HepG2 (cell line): ENCODE results near the gene PRKG1. TPM values are rescaled to one million over a fixed set of nuclear protein-coding genes. Genes with fewer than 3 reads are reported as not detected.

Experiments used
- ATAC-seq: fragments of 200-7000 bp; cut with Tn5 transposase; 3 replicates; pipeline ENCODE4 v1.9.1; 2020; ENCODE audit warnings: mild to moderate bottlenecking, moderate library complexity
- BruUV-seq: library from RNA; stranded (reverse); fragments of 400-500 nt; replicated peaks from 2 replicates; lab custom pipeline; 2021; lab: Mats Ljungman, UMichigan
- CTCF ChIA-PET: fragments of 300-600 bp; formaldehyde crosslinking; extraction: SDS; loops from one replicate; lab custom pipeline; 2021; ENCODE audit warnings: low total read pairs, inconsistent platforms, low intra/inter-chr PET ratio; lab: Yijun Ruan, JAX
- POLR2A ChIA-PET: fragments of 350-600 bp; sonication (Branson Sonifier 250); formaldehyde crosslinking; loops from one replicate; lab custom pipeline; 2020; ENCODE audit warnings: antibody characterized with exemption, inconsistent platforms; lab: Yijun Ruan, JAX
- DNase-seq: peaks from one replicate; pipeline ENCODE4 v3.0.0-alpha.2; 2015; ENCODE audit warnings: low spot score
- FAIRE-seq: peaks from 3 replicates; lab custom pipeline; 2011; peaks lifted over from hg19 to GRCh38; lab: Jason Lieb, UNC
- H2AFZ ChIP-seq: one replicate; pipeline ENCODE4 v1.6.1; 2011; ENCODE audit warnings: low read length, inconsistent platforms
- H3K27ac ChIP-seq: fragments of 300-600 bp; 3 replicates; pipeline ENCODE4 v1.8.0; 2011; ENCODE audit warnings: mixed run types, mild to moderate bottlenecking, mixed read lengths, low read length, inconsistent platforms; ENCODE audit not compliant: insufficient read depth; ENCODE audit errors: extremely low read length
- H3K27me3 ChIP-seq, 2 experiments: fragments of 200-600 bp in 1 of 2; 2 replicates in 1 of 2; 3 replicates in 1 of 2; pipeline versions ENCODE4 v1.6.0 to v1.8.0; 2011; ENCODE audit warnings: low read length in 2 of 2, mild to moderate bottlenecking in 2 of 2, moderate library complexity in 2 of 2, inconsistent platforms in 1 of 2; ENCODE audit not compliant: insufficient read depth in 2 of 2, control insufficient read depth in 1 of 2
- H3K36me3 ChIP-seq, 2 experiments: fragments of 200-600 bp in 1 of 2; replicated peaks in 1 of 2; 2 replicates in 1 of 2; 3 replicates in 1 of 2; pipeline versions ENCODE4 v1.5.1 to v1.8.0; 2011; ENCODE audit warnings: low read length in 2 of 2, inconsistent platforms in 1 of 2; ENCODE audit not compliant: insufficient read depth in 2 of 2, control insufficient read depth in 1 of 2
- H3K4me1 ChIP-seq: 2 replicates; pipeline ENCODE4 v1.5.1; 2012; ENCODE audit warnings: low read length, inconsistent platforms; ENCODE audit not compliant: insufficient read depth
- H3K4me2 ChIP-seq: 2 replicates; pipeline ENCODE4 v1.6.0; 2011; ENCODE audit warnings: low read depth, low read length, inconsistent platforms
- H3K4me3 ChIP-seq, 3 experiments: fragments of 200-600 bp in 1 of 3; sonication (generic), shearing (Covaris generic) in 1 of 3; replicated peaks in 1 of 3; 2 replicates each; pipeline ENCODE4 v1.5.1; 2011 to 2016; ENCODE audit warnings: low read length in 3 of 3, inconsistent platforms in 2 of 3, low read depth in 2 of 3, mild to moderate bottlenecking in 2 of 3, control low read depth in 1 of 3, mixed read lengths in 1 of 3; ENCODE audit not compliant: insufficient read depth in 1 of 3
- H3K79me2 ChIP-seq: one replicate; pipeline ENCODE4 v1.6.1; 2011; ENCODE audit warnings: low read length, inconsistent platforms; ENCODE audit not compliant: insufficient read depth
- H3K9ac ChIP-seq: 2 replicates; pipeline ENCODE4 v1.6.0; 2011; ENCODE audit warnings: mild to moderate bottlenecking, low read depth, low read length, inconsistent platforms; ENCODE audit not compliant: insufficient read depth
- H3K9me3 ChIP-seq: 2 replicates; pipeline ENCODE4 v1.5.1; 2012; ENCODE audit warnings: mild to moderate bottlenecking, low read length
- H4K20me1 ChIP-seq: 2 replicates; pipeline ENCODE4 v1.6.0; 2011; ENCODE audit warnings: inconsistent platforms, mild to moderate bottlenecking, low read length, moderate library complexity; ENCODE audit not compliant: insufficient read depth
- CBX2 ChIP-seq, 2 experiments: fragments of 200-600 bp in 1 of 2; sonication (generic); formaldehyde crosslinking in 1 of 2; IDR thresholded peaks; 2 replicates each; pipeline versions ENCODE4 v1.7.0 to v1.8.1; 2018 to 2022; ENCODE audit warnings: low read depth in 2 of 2, low read length in 1 of 2, mild to moderate bottlenecking in 1 of 2, missing genetic modification reagents in 1 of 2
- DZIP1 ChIP-seq: sonication (generic); formaldehyde crosslinking; IDR thresholded peaks from 2 replicates; pipeline ENCODE4 v1.5.0; 2020; ENCODE audit warnings: mild to moderate bottlenecking, missing genetic modification reagents
- FOXP1 ChIP-seq, 2 experiments: fragments of 450-650 bp in 1 of 2; IDR thresholded peaks; 2 replicates each; pipeline ENCODE4 v1.6.1; 2017 to 2018; ENCODE audit warnings: antibody characterized with exemption in 1 of 2
- GABPA ChIP-seq, 2 experiments: IDR thresholded peaks; 2 replicates each; pipeline ENCODE4 v1.6.1; 2011 to 2016; ENCODE audit warnings: low read depth in 2 of 2, low read length in 1 of 2, missing biosample characterization in 1 of 2, missing genetic modification characterization in 1 of 2
- KLF11 ChIP-seq: IDR thresholded peaks from 2 replicates; pipeline ENCODE4 v1.6.1; 2016; ENCODE audit warnings: missing compliant biosample characterization
- RBM39 ChIP-seq: fragments of 200-400 bp; formaldehyde crosslinking; IDR thresholded peaks from one replicate; pipeline ENCODE4 v1.6.1; 2018; ENCODE audit warnings: antibody characterized with exemption, mild to moderate bottlenecking, low read depth, low read length; ENCODE audit not compliant: poor library complexity, severe bottlenecking
- SATB2 ChIP-seq: sonication (generic); formaldehyde crosslinking; IDR thresholded peaks from 2 replicates; pipeline ENCODE4 v1.5.0; 2020; ENCODE audit warnings: missing genetic modification reagents
- SMYD3 ChIP-seq: sonication (generic); formaldehyde crosslinking; IDR thresholded peaks from 2 replicates; pipeline ENCODE4 v1.8.1; 2023; ENCODE audit warnings: mild to moderate bottlenecking, missing genetic modification reagents
- SRF ChIP-seq: IDR thresholded peaks from 2 replicates; pipeline ENCODE4 v1.6.1; 2011; ENCODE audit warnings: mild to moderate bottlenecking, low read depth, low read length, moderate library complexity
- ZFP36L1 ChIP-seq: sonication (generic); formaldehyde crosslinking; IDR thresholded peaks from 2 replicates; pipeline ENCODE4 v1.8.0; 2022; ENCODE audit warnings: mild to moderate bottlenecking, missing genetic modification reagents, moderate library complexity
- ZNF709 ChIP-seq: sonication (generic); formaldehyde crosslinking; IDR thresholded peaks from 2 replicates; pipeline ENCODE4 v1.5.0; 2020; ENCODE audit warnings: mild to moderate bottlenecking, missing genetic modification reagents
- WGBS: methylation state at CpG from one replicate; pipeline ENCODE4 v1.1.6; 2017; ENCODE audit warnings: low lambda C conversion rate; 5-methylcytosine and 5-hydroxymethylcytosine counted together
- in situ Hi-C: cut with HindIII; loops from 2 replicates; pipeline ENCODE4 v1.10.0; 2017; ENCODE audit warnings: low pct_unique_long_range_greater_than_20kb; ENCODE audit not compliant: extremely low pct_ligation_motif_present
- intact Hi-C: fragments of 100-400 bp; cut with micrococcal nuclease; formaldehyde crosslinking; loops from one replicate; pipeline ENCODE4 v1.10.0; 2022; ENCODE audit not compliant: unreplicated experiment
- polyA plus RNA-seq, 8 experiments: library from polyadenylated mRNA; depleted of rRNA in 3 of 8; stranded (reverse) in 7 of 8; unstranded in 1 of 8; fragments of >200 nt; fragmentation: Illumina TruSeq in 4 of 8; extraction: Trizol in 4 of 8; gene quantifications; 2 replicates each; pipeline versions ENCODE4 v1.2.1 to v1.2.3, GENCODE V29; 2011 to 2016; ENCODE audit warnings: low read depth in 4 of 8, missing spikeins in 1 of 8, mixed read lengths in 1 of 8; ENCODE audit not compliant: insufficient read depth in 1 of 8
- total RNA-seq, 5 experiments: library from RNA; depleted of rRNA; stranded (reverse); fragments of >200 nt; fragmentation: Illumina TruSeq; extraction: Trizol; gene quantifications; 2 replicates each; pipeline ENCODE4 v1.2.3, GENCODE V29; 2016; ENCODE audit warnings: low read depth in 1 of 5
- TF ChIP-seq, protein P1 (sequence below): IDR thresholded peaks from 2 replicates; pipeline ENCODE4 v1.6.1; 2016; ENCODE audit warnings: low read depth, control low read depth

Gene PRKG1
- total and polyA plus RNA-seq, 2 of the 13 experiments (the other 11 are each of a cell fraction or from before 2014, with no cell fraction given), result 0.01 TPM; not detected in 1

DNA sequence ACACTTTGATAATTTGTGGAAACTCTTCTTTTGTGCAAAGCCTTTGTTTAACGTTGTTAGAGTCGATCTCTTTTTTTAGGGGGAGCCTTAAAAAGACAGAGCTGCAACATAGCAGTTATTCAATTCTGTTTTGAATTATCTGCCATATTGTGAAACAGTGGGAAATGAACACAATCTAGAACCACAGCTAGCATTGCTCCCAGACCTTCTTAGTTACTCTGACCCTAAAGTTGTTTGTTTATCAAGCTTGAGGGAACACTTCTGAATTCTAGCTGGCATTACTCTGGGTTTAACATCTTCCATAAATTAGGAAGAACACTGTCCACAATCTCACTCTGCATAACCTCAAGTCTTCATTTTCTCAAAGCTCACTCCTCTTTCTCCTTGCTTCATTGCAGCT, 217.7 kb downstream of the PRKG1 start:
- ChIA-PET POLR2A (no interaction called here), CTCF (no interaction called here)
- no peak for FAIRE-seq
- ATAC-seq, result no peak
- Histone ChIP-seq H3K4me3 (no peak overlapping the region), H3K4me2 (no peak overlapping the region), H3K27ac (no peak overlapping the region), H4K20me1 (no peaks in the 10 kb centered on the region), H3K9ac (no peak overlapping the region), H2AFZ (no peak overlapping the region), H3K9me3 (no peaks in the 10 kb centered on the region), H3K27me3 (no peaks in the 10 kb centered on the region), H3K4me1 (no peaks in the 10 kb centered on the region), H3K36me3 (no peaks in the 10 kb centered on the region), H3K79me2 (no peaks in the 10 kb centered on the region)
- no peak for DNase-seq
- in situ Hi-C loops (no loop called here), intact Hi-C loops (no loop called here)
- no TSS peak for BruUV-seq
- 2% methylated on average over 2 of the region's 2 CpGs for WGBS
- TF ChIP-seq GABPA (IDR thresholded peaks at IDR 0.05; ENCODE audit: low read depth, low read length) (no peak), GABPA (CRISPR knock-in tag; IDR thresholded peaks at IDR 0.05; ENCODE audit: low read depth) (no peak), SATB2 (CRISPR knock-in tag) (no peak), ZFP36L1 (CRISPR knock-in tag) (no peak)

DNA sequence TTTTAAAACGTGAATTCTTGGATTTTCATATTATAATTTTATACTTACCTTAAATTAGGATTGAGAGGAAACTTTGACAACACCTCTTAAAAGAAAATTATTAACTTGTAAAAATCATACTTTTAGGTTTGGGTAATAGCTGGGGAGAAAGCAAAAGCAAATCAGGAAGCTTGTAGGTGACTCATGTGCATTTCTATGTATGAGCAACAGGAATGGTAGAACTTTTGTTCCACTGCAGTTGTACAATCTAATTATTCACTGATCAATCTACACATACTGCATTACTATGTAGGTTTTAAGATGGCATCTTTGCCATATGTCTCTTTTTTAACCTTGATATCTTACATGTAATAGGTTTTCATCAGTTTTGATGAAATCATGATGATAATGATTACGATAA, 223.2 kb downstream of the PRKG1 start:
- WGBS, result 5% methylated on average over 2 of the region's 2 CpGs
- no peaks in the 10 kb centered on the region for H4K20me1 ChIP-seq
- no peak for DNase-seq
- H3K79me2 ChIP-seq, result no peaks in the 10 kb centered on the region
- H3K4me1 ChIP-seq, result no peaks in the 10 kb centered on the region
- no peak overlapping the region for H3K27ac ChIP-seq
- no peak overlapping the region for H2AFZ ChIP-seq
- no peak overlapping the region for H3K9ac ChIP-seq
- intact Hi-C loops, result no loop called here
- BruUV-seq, result no TSS peak
- ChIA-PET CTCF (no interaction called here), POLR2A (no interaction called here)
- no peak for ATAC-seq
- H3K36me3 ChIP-seq, result no peaks in the 10 kb centered on the region
- no peak for FAIRE-seq
- H3K27me3 ChIP-seq, result no peaks in the 10 kb centered on the region
- in situ Hi-C loops, result no loop called here
- no peak overlapping the region for H3K4me3 ChIP-seq
- TF ChIP-seq SMYD3 (CRISPR knock-in tag), result no peak
- TF ChIP-seq CBX2 (IDR thresholded peaks at IDR 0.05; ENCODE audit: low read depth, low read length), result no peak
- no peak for TF ChIP-seq CBX2 (CRISPR knock-in tag; IDR thresholded peaks at IDR 0.05; ENCODE audit: low read depth)
- no peak for TF ChIP-seq KLF11 (CRISPR knock-in tag)
- TF ChIP-seq SRF, result no peak
- TF ChIP-seq DZIP1 (CRISPR knock-in tag), result no peak
- no peak for TF ChIP-seq RBM39
- TF ChIP-seq FOXP1 (IDR thresholded peaks at IDR 0.05), result no peak
- no peak for TF ChIP-seq FOXP1 (CRISPR knock-in tag; IDR thresholded peaks at IDR 0.05)
- TF ChIP-seq, protein P1, sequence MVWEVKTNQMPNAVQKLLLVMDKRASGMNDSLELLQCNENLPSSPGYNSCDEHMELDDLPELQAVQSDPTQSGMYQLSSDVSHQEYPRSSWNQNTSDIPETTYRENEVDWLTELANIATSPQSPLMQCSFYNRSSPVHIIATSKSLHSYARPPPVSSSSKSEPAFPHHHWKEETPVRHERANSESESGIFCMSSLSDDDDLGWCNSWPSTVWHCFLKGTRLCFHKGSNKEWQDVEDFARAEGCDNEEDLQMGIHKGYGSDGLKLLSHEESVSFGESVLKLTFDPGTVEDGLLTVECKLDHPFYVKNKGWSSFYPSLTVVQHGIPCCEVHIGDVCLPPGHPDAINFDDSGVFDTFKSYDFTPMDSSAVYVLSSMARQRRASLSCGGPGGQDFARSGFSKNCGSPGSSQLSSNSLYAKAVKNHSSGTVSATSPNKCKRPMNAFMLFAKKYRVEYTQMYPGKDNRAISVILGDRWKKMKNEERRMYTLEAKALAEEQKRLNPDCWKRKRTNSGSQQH (CRISPR knock-in tag), result no peak
- TF ChIP-seq ZNF709 (CRISPR knock-in tag), result no peak
- TF ChIP-seq GABPA (IDR thresholded peaks at IDR 0.05; ENCODE audit: low read depth, low read length), result no peak
- TF ChIP-seq GABPA (CRISPR knock-in tag; IDR thresholded peaks at IDR 0.05; ENCODE audit: low read depth), result no peak
- H3K4me2 ChIP-seq, result no peak overlapping the region
- no peaks in the 10 kb centered on the region for H3K9me3 ChIP-seq
